ENCODE data around the gene FAM222B. TPM values are rescaled to one million over a fixed set of nuclear protein-coding genes. Genes with fewer than 3 reads are reported as not detected.

FAM222B gene
- total and polyA plus RNA-seq, 9 of the 15 experiments (the other 6 are each of a cell fraction or from before 2014, with no cell fraction given): 4.0 to 34.6 (median 7.5) TPM

- TF ChIP-seq VEZF1 (CRISPR knock-in tag; IDR thresholded peaks at IDR 0.05) (peak; percentile 86), ETV5 (CRISPR knock-in tag; IDR thresholded peaks at IDR 0.05; ENCODE audit: low read depth) (peak; percentile 46; the same call in 1 of the 2 replicates)
Observed at GRCh38 chr17:28812091-28812747, 30.4 kb downstream of the FAM222B start (continued).

- 2% methylated on average over 6 of the region's 6 CpGs for WGBS (ENCODE audit: insufficient coverage, low coverage, missing lambda C conversion rate)
- H3K79me2 ChIP-seq (ENCODE audit: control insufficient read depth, insufficient read depth, low read length): peaks cover 96% of the 10 kb centered on the region
- H3K9me3 ChIP-seq (replicated peaks; ENCODE audit: control insufficient read depth, insufficient read depth, low read depth, low read length): no peaks in the 10 kb centered on the region
- BruUV-seq (replicated peaks): TSS peak; percentile 55
- intact Hi-C loops (cut with micrococcal nuclease) (loop anchor here (5.0 kb wide), 1 partner anchor 84 kb away; the partner anchor contains the start of genes NEK8 and TLCD1), in situ Hi-C loops (cut with MboI) (no loop called here)
- FAIRE-seq: peak; percentile 42
- H3K4me3 ChIP-seq: peak overlapping the region; percentile 63
- ChIA-PET POLR2A (interaction anchor here (0.6 to 1.6 kb wide), 5 partner anchors 10 to 87 kb away, joined by 3 to 6 read pairs (median 3); no protein-coding TSS in a partner anchor), CTCF (ENCODE audit: low intra/inter-chr PET ratio) (interaction anchor here (0.6 kb wide), 2 partner anchors 48 to 60 kb away, joined by 3 read pairs; no protein-coding TSS in a partner anchor)
- no peaks in the 10 kb centered on the region for H3K27me3 ChIP-seq (ENCODE audit: control insufficient read depth in 2 of 2, insufficient read depth in 2 of 2, low read length in 2 of 2)
- peak overlapping the region; percentile 22 for H2AFZ ChIP-seq (ENCODE audit: low read depth, low read length)
- H3K9me1 ChIP-seq (ENCODE audit: control insufficient read depth, insufficient read depth, low read length): no peaks in the 10 kb centered on the region
- peaks cover 20% of the 10 kb centered on the region for H3K36me3 ChIP-seq (ENCODE audit: control insufficient read depth, insufficient read depth, low read length)
- H3K4me2 ChIP-seq (ENCODE audit: insufficient read depth, low read length): peak overlapping the region; percentile 98
- peak; percentile 24 for ATAC-seq
- peak overlapping the region; percentile 61 to 92 for H3K9ac ChIP-seq (ENCODE audit: insufficient read depth in 1 of 2, low read depth in 2 of 2, low read length in 2 of 2)
- peaks cover 7% of the 10 kb centered on the region for H4K20me1 ChIP-seq (replicated peaks; ENCODE audit: control insufficient read depth, insufficient read depth, low read length)
- peak; percentile 41 to 67 (median 50) for DNase-seq (ENCODE audit: extremely low read depth in 1 of 4, low spot score in 3 of 4)
- peaks cover 43 to 49% of the 10 kb centered on the region in 2 experiments for H3K4me1 ChIP-seq (replicated peaks in 1 of 2; ENCODE audit: control insufficient read depth in 2 of 2, insufficient read depth in 2 of 2, low read length in 2 of 2)
- peak overlapping the region; percentile 91 for H3K27ac ChIP-seq (ENCODE audit: extremely low read depth, low read depth, low read length)
- 0 out of 2 replicates have a peak, but pooled peaks have one; percentile 57 for TF ChIP-seq CGGBP1 (CRISPR knock-in tag; IDR thresholded peaks at IDR 0.05)
- TF ChIP-seq TAL1 (IDR thresholded peaks at IDR 0.05): 0 out of 2 replicates have a peak, but pooled peaks have one; percentile 9
- TF ChIP-seq SREBF2 (CRISPR knock-in tag; IDR thresholded peaks at IDR 0.05): no peak
- TF ChIP-seq RAD21 (CRISPR knock-in tag; conservative IDR thresholded peaks at IDR 0.05 in 1 of 2, IDR thresholded peaks at IDR 0.05 in 1 of 2): peak in 1 of 2 experiments; percentile 33; a peak in 2 of 4 replicates
- no peak for TF ChIP-seq CHD2 (IDR thresholded peaks at IDR 0.05; ENCODE audit: low read depth, low read length)
- no peak for TF ChIP-seq ELK3 (CRISPR knock-in tag; IDR thresholded peaks at IDR 0.05)
- TF ChIP-seq ARNT (IDR thresholded peaks at IDR 0.05): 0 out of 4 replicates have a peak, but pooled peaks of 1 of the 2 experiments have one; percentile 44
- no peak for TF ChIP-seq BRF1 (IDR thresholded peaks at IDR 0.05; ENCODE audit: borderline replicate concordance, extremely low read depth, insufficient read length)
- TF ChIP-seq TCF7L2 (IDR thresholded peaks at IDR 0.05; ENCODE audit: low read depth, low read length): no peak
- TF ChIP-seq ZNF717 (CRISPR knock-in tag; IDR thresholded peaks at IDR 0.05): no peak
- no peak for TF ChIP-seq PCBP1 (IDR thresholded peaks at IDR 0.05; ENCODE audit: low read depth, low read length, poor library complexity, severe bottlenecking)
- TF ChIP-seq SOX6 (IDR thresholded peaks at IDR 0.05): peak; percentile 31; the same call in 1 of the 2 replicates
- no peak for TF ChIP-seq FOXO4 (CRISPR knock-in tag; IDR thresholded peaks at IDR 0.05)
- no peak for TF ChIP-seq CTBP1 (IDR thresholded peaks at IDR 0.05; ENCODE audit: borderline replicate concordance)
Observed at GRCh38 chr17:28811651-28812090, 30.9 kb downstream of the FAM222B start.

Measured in K562 (cell line).